ENCODE data around the gene CLCNKB.
"Not testable (repeated sequence)": the region's sequence is repeated elsewhere in the genome, so short reads cannot be mapped to it uniquely, and the experiment has no call there.

CLCNKB gene

GRCh38 chr1:16038620-16038912 lies 5.0 kb upstream of the CLCNKB start:
- H3K4me3 ChIP-seq (ENCODE audit: low read depth, low read length), result no peak overlapping the region
- TF ChIP-seq CTCF (IDR thresholded peaks at IDR 0.05; ENCODE audit: insufficient read depth, low read depth, low read length, missing control alignments), result no peak
- DNase-seq (ENCODE audit: low read depth), result no peak

GRCh38 chr1:16039871-16040270 lies 3.7 kb upstream of the CLCNKB start:
- not testable (repeated sequence) for DNase-seq (ENCODE audit: low read depth); H3K4me3 ChIP-seq (ENCODE audit: low read depth, low read length)

- DNase-seq (ENCODE audit: low read depth), result no peak
- TF ChIP-seq CTCF (IDR thresholded peaks at IDR 0.05; ENCODE audit: insufficient read depth, low read depth, low read length, missing control alignments), result no peak
- no peak overlapping the region for H3K4me3 ChIP-seq (ENCODE audit: low read depth, low read length)
Measured at GRCh38 chr1:16041200-16041599, 2.4 kb upstream of the CLCNKB start.

- no peak overlapping the region for H3K4me3 ChIP-seq (ENCODE audit: low read depth, low read length)
- no peak for DNase-seq (ENCODE audit: low read depth)
- no peak for TF ChIP-seq CTCF (IDR thresholded peaks at IDR 0.05; ENCODE audit: insufficient read depth, low read depth, low read length, missing control alignments)
Measured at GRCh38 chr1:16042096-16042495, 1.5 kb upstream of the CLCNKB start.

- H3K4me3 ChIP-seq (ENCODE audit: low read depth, low read length); DNase-seq (ENCODE audit: low read depth): not testable (repeated sequence)
Measured at GRCh38 chr1:16042654-16043053, 928 bp upstream of the CLCNKB start.

GRCh38 chr1:16043950-16044349 lies 368 bp downstream of the CLCNKB start:
- H3K4me3 ChIP-seq (ENCODE audit: low read depth, low read length), result no peak overlapping the region
- no peak for DNase-seq (ENCODE audit: low read depth)
- no peak for TF ChIP-seq CTCF (IDR thresholded peaks at IDR 0.05; ENCODE audit: insufficient read depth, low read depth, low read length, missing control alignments)

- H3K4me3 ChIP-seq (ENCODE audit: low read depth, low read length), result no peak overlapping the region
- TF ChIP-seq CTCF (IDR thresholded peaks at IDR 0.05; ENCODE audit: insufficient read depth, low read depth, low read length, missing control alignments), result no peak
- DNase-seq (ENCODE audit: low read depth), result no peak
Measured at GRCh38 chr1:16046842-16047241, 3.3 kb downstream of the CLCNKB start.

GRCh38 chr1:16047791-16048475 lies 4.4 kb downstream of the CLCNKB start:
- no peak overlapping the region for H3K4me3 ChIP-seq (ENCODE audit: low read depth, low read length)
- DNase-seq (ENCODE audit: low read depth), result no peak
- TF ChIP-seq CTCF (IDR thresholded peaks at IDR 0.05; ENCODE audit: insufficient read depth, low read depth, low read length, missing control alignments), result no peak

All from GM12865 (cell line).